K562 (cell line): ENCODE results near the gene YEATS2. TPM values are rescaled to one million over a fixed set of nuclear protein-coding genes. Genes with fewer than 3 reads are reported as not detected.

ENCODE experiments used
- ATAC-seq: fragments of 200-7000 bp; cut with Tn5 transposase; 3 replicates; pipeline ENCODE4 v1.9.1; 2020; ENCODE audit warnings: moderate library complexity
- BruUV-seq: library from RNA; stranded (reverse); fragments of 400-500 nt; replicated peaks from 2 replicates; lab custom pipeline; 2021; lab: Mats Ljungman, UMichigan
- CTCF ChIA-PET: fragments of 300-600 bp; formaldehyde crosslinking; extraction: SDS; loops from one replicate; lab custom pipeline; 2021; ENCODE audit warnings: low intra/inter-chr PET ratio; lab: Yijun Ruan, JAX
- POLR2A ChIA-PET: fragments of 300-600, 350-650 bp; sonication (Branson Sonifier 250); formaldehyde crosslinking; extraction: SDS; loops from one replicate; lab custom pipeline; 2021; ENCODE audit warnings: antibody characterized with exemption, inconsistent platforms; lab: Yijun Ruan, JAX
- DNase-seq, 4 experiments: peaks; one replicate each; pipeline versions ENCODE4 v3.0.0 to v3.0.0-alpha.2; 2011 to 2018; ENCODE audit warnings: low spot score in 3 of 4, mixed read lengths in 3 of 4; ENCODE audit errors: extremely low read depth in 1 of 4
- FAIRE-seq: peaks from 2 replicates; lab custom pipeline; 2011; peaks lifted over from hg19 to GRCh38; lab: Jason Lieb, UNC
- H2AFZ ChIP-seq: 2 replicates; pipeline ENCODE4 v1.6.0; 2011; ENCODE audit warnings: low read depth, low read length, control low read depth, inconsistent platforms
- H3K27ac ChIP-seq: fragments of 200-600 bp; 3 replicates; pipeline ENCODE4 v1.8.0; 2011; ENCODE audit warnings: low read depth, mild to moderate bottlenecking, control low read depth, inconsistent platforms, low read length, moderate library complexity, mixed read lengths; ENCODE audit errors: extremely low read depth
- H3K27me3 ChIP-seq, 2 experiments: fragments of 300-600 bp in 1 of 2; 2 replicates in 1 of 2; 3 replicates in 1 of 2; pipeline versions ENCODE4 v1.6.0 to v1.8.0; 2011; ENCODE audit warnings: inconsistent platforms in 2 of 2, low read length in 2 of 2, mild to moderate bottlenecking in 1 of 2, mixed read lengths in 1 of 2, moderate library complexity in 1 of 2; ENCODE audit not compliant: control insufficient read depth in 2 of 2, insufficient read depth in 2 of 2
- H3K36me3 ChIP-seq: fragments of 300-600 bp; 3 replicates; pipeline ENCODE4 v1.8.0; 2011; ENCODE audit warnings: mild to moderate bottlenecking, low read length, inconsistent platforms; ENCODE audit not compliant: control insufficient read depth, insufficient read depth
- H3K4me1 ChIP-seq, 2 experiments: fragments of 200-600 bp in 1 of 2; replicated peaks in 1 of 2; 2 replicates in 1 of 2; 3 replicates in 1 of 2; pipeline versions ENCODE4 v1.5.1 to v1.8.0; 2011; ENCODE audit warnings: inconsistent platforms in 2 of 2, low read length in 2 of 2, mild to moderate bottlenecking in 1 of 2, mixed read lengths in 1 of 2, moderate library complexity in 1 of 2; ENCODE audit not compliant: control insufficient read depth in 2 of 2, insufficient read depth in 2 of 2
- H3K4me2 ChIP-seq: 2 replicates; pipeline ENCODE4 v1.6.1; 2011; ENCODE audit warnings: low read length, control low read depth, inconsistent platforms, mixed read lengths; ENCODE audit not compliant: insufficient read depth
- H3K4me3 ChIP-seq: fragments of 200-600 bp; sonication (generic), shearing (Covaris generic); 2 replicates; pipeline ENCODE4 v1.5.1; 2016; ENCODE audit warnings: control low read depth, inconsistent platforms
- H3K79me2 ChIP-seq: fragments of 200-600 bp; 3 replicates; pipeline ENCODE4 v1.8.0; 2011; ENCODE audit warnings: low read length, inconsistent platforms; ENCODE audit not compliant: control insufficient read depth, insufficient read depth
- H3K9ac ChIP-seq, 2 experiments: 2 replicates each; pipeline versions ENCODE4 v1.6.0 to v1.6.1; 2011; ENCODE audit warnings: low read depth in 2 of 2, low read length in 2 of 2, control low read depth in 1 of 2, inconsistent platforms in 1 of 2, mild to moderate bottlenecking in 1 of 2, mixed read lengths in 1 of 2; ENCODE audit not compliant: insufficient read depth in 1 of 2
- H3K9me1 ChIP-seq: one replicate; pipeline ENCODE4 v1.6.0; 2011; ENCODE audit warnings: inconsistent platforms, mild to moderate bottlenecking, low read length, moderate library complexity; ENCODE audit not compliant: control insufficient read depth, insufficient read depth
- H3K9me3 ChIP-seq: replicated peaks from 2 replicates; pipeline ENCODE4 v1.5.1; 2011; ENCODE audit warnings: low read depth, low read length, inconsistent platforms; ENCODE audit not compliant: control insufficient read depth, insufficient read depth
- H4K20me1 ChIP-seq: replicated peaks from 2 replicates; pipeline ENCODE4 v1.6.1; 2011; ENCODE audit warnings: low read length, inconsistent platforms, mixed read lengths; ENCODE audit not compliant: control insufficient read depth, insufficient read depth
- DACH1 ChIP-seq: fragments of 450-650 bp; IDR thresholded peaks from 2 replicates; pipeline ENCODE4 v1.6.1; 2018; ENCODE audit not compliant: partially characterized antibody
- ETV6 ChIP-seq, 3 experiments: fragments of 150-350 bp in 1 of 3; sonication (generic) in 1 of 3; formaldehyde crosslinking in 1 of 3; IDR thresholded peaks; 2 replicates each; pipeline versions ENCODE4 v1.6.1 to v1.8.0; 2014 to 2022; ENCODE audit warnings: borderline replicate concordance in 2 of 3, low read depth in 2 of 3, antibody characterized with exemption in 1 of 3, low read length in 1 of 3, mild to moderate bottlenecking in 1 of 3, missing genetic modification reagents in 1 of 3
- FOXM1 ChIP-seq, 2 experiments: fragments of 450-650 bp in 1 of 2; sonication (generic) in 1 of 2; formaldehyde crosslinking in 1 of 2; IDR thresholded peaks; 2 replicates each; pipeline versions ENCODE4 v1.6.1 to v1.9.0; 2017 to 2022; ENCODE audit warnings: low read depth in 2 of 2, mild to moderate bottlenecking in 2 of 2, missing genetic modification reagents in 1 of 2, moderate library complexity in 1 of 2
- HDAC1 ChIP-seq, 2 experiments: fragments of 450-650 bp; IDR thresholded peaks; 2 replicates each; pipeline ENCODE4 v1.6.1; 2016 to 2017; ENCODE audit warnings: inconsistent platforms in 1 of 2, mild to moderate bottlenecking in 1 of 2, moderate library complexity in 1 of 2
- KLF1 ChIP-seq: fragments of 450-650 bp; IDR thresholded peaks from 2 replicates; pipeline ENCODE4 v1.6.1; 2016; ENCODE audit warnings: missing genetic modification characterization, missing compliant biosample characterization
- MTA2 ChIP-seq: fragments of 450-650 bp; IDR thresholded peaks from 2 replicates; pipeline ENCODE4 v1.6.1; 2016; ENCODE audit warnings: low read depth
- MXI1 ChIP-seq: IDR thresholded peaks from 2 replicates; pipeline ENCODE4 v1.6.1; 2011; ENCODE audit warnings: low read depth, mild to moderate bottlenecking, improper control_type of control experiment, low read length
- NEUROD1 ChIP-seq: fragments of 150-350 bp; IDR thresholded peaks from 2 replicates; pipeline ENCODE4 v1.6.1; 2014; ENCODE audit warnings: borderline replicate concordance, low read length, low read depth; ENCODE audit not compliant: partially characterized antibody
- NFIX ChIP-seq: fragments of 250-450 bp; sonication (Bioruptor Pico); IDR thresholded peaks from 2 replicates; pipeline ENCODE4 v1.4.0; 2020; ENCODE audit warnings: low read depth, mild to moderate bottlenecking, moderate library complexity
- POLR2B ChIP-seq: fragments of 450-650 bp; IDR thresholded peaks from 2 replicates; pipeline ENCODE4 v1.6.1; 2018; ENCODE audit warnings: low read depth; ENCODE audit not compliant: partially characterized antibody
- SAFB2 ChIP-seq: fragments of 200-400 bp; formaldehyde crosslinking; IDR thresholded peaks from 2 replicates; pipeline ENCODE4 v1.6.1; 2018; ENCODE audit warnings: borderline replicate concordance, low read length, low read depth, moderate library complexity; ENCODE audit not compliant: severe bottlenecking
- SNIP1 ChIP-seq: fragments of 450-650 bp; IDR thresholded peaks from 2 replicates; pipeline ENCODE4 v1.7.1; 2017; ENCODE audit warnings: low read depth, mild to moderate bottlenecking
- TEAD1 ChIP-seq, 2 experiments: fragments of 450-650 bp in 1 of 2; sonication (generic) in 1 of 2; formaldehyde crosslinking; IDR thresholded peaks; 2 replicates each; pipeline versions ENCODE4 v1.4.0 to v1.8.0; 2020 to 2022; ENCODE audit warnings: mild to moderate bottlenecking in 2 of 2, missing genetic modification reagents in 1 of 2
- XRCC3 ChIP-seq: fragments of 450-650 bp; IDR thresholded peaks from 2 replicates; pipeline ENCODE4 v1.6.1; 2017; ENCODE audit warnings: mild to moderate bottlenecking, moderate library complexity
- ZNF143 ChIP-seq: sonication (generic); formaldehyde crosslinking; IDR thresholded peaks from 2 replicates; pipeline ENCODE4 v1.9.0; 2022; ENCODE audit warnings: mild to moderate bottlenecking, missing genetic modification reagents
- ZNF431 ChIP-seq: sonication (generic); formaldehyde crosslinking; IDR thresholded peaks from 2 replicates; pipeline ENCODE4 v1.8.0; 2022; ENCODE audit warnings: mild to moderate bottlenecking, missing genetic modification reagents
- ZSCAN29 ChIP-seq: fragments of 450-650 bp; IDR thresholded peaks from 2 replicates; pipeline ENCODE4 v1.6.1; 2017
- WGBS: fragments of 100-300 bp; shearing (Covaris generic); methylation state at CpG from one replicate; pipeline ENCODE4 v1.1.6; 2016; ENCODE audit warnings: low coverage, mixed read lengths; ENCODE audit not compliant: insufficient coverage; ENCODE audit errors: missing lambda C conversion rate; 5-methylcytosine and 5-hydroxymethylcytosine counted together
- in situ Hi-C: fragments of 300-500 bp; cut with MboI; formaldehyde crosslinking; loops from 4 replicates; pipeline ENCODE4 v1.15.0; 2018; ENCODE audit warnings: inconsistent platforms, mixed read lengths
- intact Hi-C: fragments of 100-400 bp; cut with micrococcal nuclease; formaldehyde crosslinking; loops from 2 replicates; pipeline ENCODE4 v1.14.2; 2022
- polyA plus RNA-seq, 8 experiments: library from polyadenylated mRNA; depleted of rRNA in 4 of 8; stranded (reverse) in 5 of 8; unstranded in 3 of 8; fragments of >200 nt; fragmentation: Nextera tagmentation in 2 of 8; fragmentation: Illumina TruSeq in 1 of 8; extraction: Ambion mirVana in 2 of 8; extraction: Trizol in 1 of 8; gene quantifications; 2 replicates each; pipeline versions ENCODE4 v1.2.1 to v1.2.3, GENCODE V29; 2011 to 2014; ENCODE audit warnings: inconsistent platforms in 1 of 8, missing spikeins in 1 of 8
- total RNA-seq, 7 experiments: library from RNA; depleted of rRNA in 6 of 7; stranded (reverse); fragments of >200 nt in 6 of 7; fragmentation: Illumina TruSeq in 2 of 7; extraction: Trizol in 2 of 7; gene quantifications; 2 replicates each; pipeline versions ENCODE4 v1.2.1 to v1.2.3, GENCODE V29; 2011 to 2021; ENCODE audit warnings: low replicate concordance in 1 of 7
- TF ChIP-seq, protein P1 (sequence below): sonication (generic); formaldehyde crosslinking; IDR thresholded peaks from 2 replicates; pipeline ENCODE4 v1.8.0; 2022; ENCODE audit warnings: mild to moderate bottlenecking, missing genetic modification reagents
- TF ChIP-seq, protein P2 (sequence below): fragments of 250-450 bp; sonication (Bioruptor Pico); IDR thresholded peaks from 2 replicates; pipeline ENCODE4 v1.9.0; 2021; ENCODE audit warnings: mild to moderate bottlenecking, inconsistent platforms

The YEATS2 gene
- total and polyA plus RNA-seq, 9 of the 15 experiments (the other 6 are each of a cell fraction or from before 2014, with no cell fraction given), result 1.8 to 35.2 (median 19.0) TPM

DNA sequence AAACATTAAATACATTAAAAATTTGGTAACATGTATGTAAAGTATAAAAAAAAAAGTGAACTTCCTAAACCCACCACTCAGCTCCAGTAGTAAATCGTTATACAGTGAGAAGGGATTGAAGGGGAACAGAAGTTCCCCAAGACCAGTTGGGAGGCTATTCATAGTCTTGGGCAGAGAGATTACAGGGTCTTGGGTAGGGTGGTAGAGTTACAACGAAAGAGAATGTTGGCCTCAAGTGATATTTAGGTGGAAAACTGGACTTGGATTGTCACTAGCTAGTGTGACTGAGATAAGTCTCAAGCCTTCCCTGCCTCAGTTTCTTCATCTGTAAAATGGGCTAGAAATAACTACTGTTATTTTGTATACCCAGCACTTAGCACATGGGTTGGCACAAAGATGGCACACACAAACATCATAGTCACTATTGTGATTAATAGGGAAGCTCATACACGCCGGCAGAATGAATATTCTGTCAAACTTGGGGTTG is 431 bp upstream of the YEATS2 start:
- Histone ChIP-seq H3K9me3 (no peaks in the 10 kb centered on the region), H3K27me3 (no peaks in the 10 kb centered on the region), H3K79me2 (peaks cover 46% of the 10 kb centered on the region), H3K36me3 (peaks cover 8% of the 10 kb centered on the region; the same call in 2 of the 3 replicates), H3K9me1 (no peaks in the 10 kb centered on the region), H3K4me1 (peaks cover 5 to 17% of the 10 kb centered on the region in 2 experiments; a peak in 3 of 5 replicates), H3K4me2 (peak overlapping the region; percentile 92), H3K27ac (peak overlapping the region; percentile 87), H4K20me1 (peaks cover 5% of the 10 kb centered on the region), H2AFZ (peak overlapping the region; percentile 98), H3K4me3 (peak overlapping the region; percentile 99), H3K9ac (peak overlapping the region; percentile 31 to 85; a peak in 3 of 4 replicates)
- ATAC-seq, result no peak
- intact Hi-C loops, result no loop called here
- no peak for FAIRE-seq
- CTCF ChIA-PET, result interaction anchor here (0.7 kb wide), 1 partner anchor 500 kb away, joined by 4 read pairs; no protein-coding TSS in a partner anchor
- in situ Hi-C loops, result no loop called here
- no TSS peak for BruUV-seq
- DNase-seq, result peak in 2 of 4 experiments; percentile 13 to 15
- POLR2A ChIA-PET, result interaction anchor here (0.6 to 1.0 kb wide), 7 partner anchors 11 to 879 kb away, joined by 3 to 6 read pairs (median 3); no protein-coding TSS in a partner anchor
- WGBS, result 23% methylated on average over 4 of the region's 4 CpGs
- no peak for TF ChIP-seq XRCC3
- peak in 1 of 2 experiments; percentile 31; a peak in 1 of 4 replicates for TF ChIP-seq HDAC1 (IDR thresholded peaks at IDR 0.05)
- no peak for TF ChIP-seq DACH1
- TF ChIP-seq SAFB2, result no peak
- TF ChIP-seq, protein P1, sequence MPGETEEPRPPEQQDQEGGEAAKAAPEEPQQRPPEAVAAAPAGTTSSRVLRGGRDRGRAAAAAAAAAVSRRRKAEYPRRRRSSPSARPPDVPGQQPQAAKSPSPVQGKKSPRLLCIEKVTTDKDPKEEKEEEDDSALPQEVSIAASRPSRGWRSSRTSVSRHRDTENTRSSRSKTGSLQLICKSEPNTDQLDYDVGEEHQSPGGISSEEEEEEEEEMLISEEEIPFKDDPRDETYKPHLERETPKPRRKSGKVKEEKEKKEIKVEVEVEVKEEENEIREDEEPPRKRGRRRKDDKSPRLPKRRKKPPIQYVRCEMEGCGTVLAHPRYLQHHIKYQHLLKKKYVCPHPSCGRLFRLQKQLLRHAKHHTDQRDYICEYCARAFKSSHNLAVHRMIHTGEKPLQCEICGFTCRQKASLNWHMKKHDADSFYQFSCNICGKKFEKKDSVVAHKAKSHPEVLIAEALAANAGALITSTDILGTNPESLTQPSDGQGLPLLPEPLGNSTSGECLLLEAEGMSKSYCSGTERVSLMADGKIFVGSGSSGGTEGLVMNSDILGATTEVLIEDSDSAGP (CRISPR knock-in tag), result no peak
- no peak for TF ChIP-seq ETV6 (IDR thresholded peaks at IDR 0.05; ENCODE audit: borderline replicate concordance in 1 of 2, low read depth in 2 of 2, low read length in 1 of 2)
- no peak for TF ChIP-seq ETV6 (CRISPR knock-in tag; IDR thresholded peaks at IDR 0.05; ENCODE audit: borderline replicate concordance)
- TF ChIP-seq KLF1 (tag), result no peak
- no peak for TF ChIP-seq TEAD1 (CRISPR knock-in tag; IDR thresholded peaks at IDR 0.05)
- no peak for TF ChIP-seq ZNF143 (CRISPR knock-in tag)
- TF ChIP-seq NEUROD1, result no peak
- TF ChIP-seq NFIX (CRISPR knock-in tag), result no peak
- no peak for TF ChIP-seq ZNF431 (CRISPR knock-in tag)
- TF ChIP-seq, protein P2, sequence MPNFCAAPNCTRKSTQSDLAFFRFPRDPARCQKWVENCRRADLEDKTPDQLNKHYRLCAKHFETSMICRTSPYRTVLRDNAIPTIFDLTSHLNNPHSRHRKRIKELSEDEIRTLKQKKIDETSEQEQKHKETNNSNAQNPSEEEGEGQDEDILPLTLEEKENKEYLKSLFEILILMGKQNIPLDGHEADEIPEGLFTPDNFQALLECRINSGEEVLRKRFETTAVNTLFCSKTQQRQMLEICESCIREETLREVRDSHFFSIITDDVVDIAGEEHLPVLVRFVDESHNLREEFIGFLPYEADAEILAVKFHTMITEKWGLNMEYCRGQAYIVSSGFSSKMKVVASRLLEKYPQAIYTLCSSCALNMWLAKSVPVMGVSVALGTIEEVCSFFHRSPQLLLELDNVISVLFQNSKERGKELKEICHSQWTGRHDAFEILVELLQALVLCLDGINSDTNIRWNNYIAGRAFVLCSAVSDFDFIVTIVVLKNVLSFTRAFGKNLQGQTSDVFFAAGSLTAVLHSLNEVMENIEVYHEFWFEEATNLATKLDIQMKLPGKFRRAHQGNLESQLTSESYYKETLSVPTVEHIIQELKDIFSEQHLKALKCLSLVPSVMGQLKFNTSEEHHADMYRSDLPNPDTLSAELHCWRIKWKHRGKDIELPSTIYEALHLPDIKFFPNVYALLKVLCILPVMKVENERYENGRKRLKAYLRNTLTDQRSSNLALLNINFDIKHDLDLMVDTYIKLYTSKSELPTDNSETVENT, result no peak
- no peak for TF ChIP-seq FOXM1 (IDR thresholded peaks at IDR 0.05; ENCODE audit: low read depth)
- TF ChIP-seq FOXM1 (CRISPR knock-in tag; IDR thresholded peaks at IDR 0.05; ENCODE audit: low read depth), result no peak
- TF ChIP-seq MXI1, result no peak
- no peak for TF ChIP-seq MTA2
- TF ChIP-seq SNIP1, result no peak
- no peak for TF ChIP-seq POLR2B
- no peak for TF ChIP-seq ZSCAN29
